ENCODE data around the gene TFAM. TPM values are rescaled to one million over a fixed set of nuclear protein-coding genes. Genes with fewer than 3 reads are reported as not detected.
A peak's percentile ranks its signal among the peaks of the same experiment; 100 is the strongest.

Gene TFAM
- total and polyA plus RNA-seq, 2 experiments from 2014 or later = 21.0 to 46.4 TPM

GRCh38 chr10:58393317-58393716, 8.1 kb downstream of the TFAM start:
- Histone ChIP-seq H3K27me3 (no peaks in the 10 kb centered on the region), H3K4me3 (no peak overlapping the region), H3K36me3 (peaks cover 70% of the 10 kb centered on the region), H3K4me1 (ENCODE audit: low read depth) (no peaks in the 10 kb centered on the region), H3K27ac (no peak overlapping the region), H3K9me3 (ENCODE audit: low read depth) (no peaks in the 10 kb centered on the region)
- DNase-seq (ENCODE audit: low read depth in 1 of 2, low spot score in 1 of 2) = peak in 1 of 2 donors; percentile 38
- no peak for TF ChIP-seq CTCF (IDR thresholded peaks at IDR 0.05; ENCODE audit: low read depth, low read length)

DNA sequence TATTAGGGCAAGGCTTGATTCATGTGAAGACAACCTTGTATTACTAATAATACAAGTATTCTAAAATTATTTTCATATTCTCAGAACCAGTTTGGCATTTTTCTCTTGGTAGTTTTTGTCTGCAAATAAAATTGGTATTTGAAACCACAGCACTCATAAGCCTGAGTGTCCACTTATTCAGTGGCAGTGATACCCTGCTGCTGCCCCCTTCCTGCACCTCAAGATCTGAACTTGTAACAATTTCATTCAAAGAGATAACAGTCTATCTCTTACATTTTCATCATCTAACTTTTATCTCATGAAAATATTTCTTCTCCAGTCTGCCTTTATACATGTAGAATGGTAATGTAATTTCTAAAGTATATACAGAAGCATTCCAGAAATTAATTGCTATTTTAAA, 9.3 kb downstream of the TFAM start:
- Histone ChIP-seq H3K4me1 (ENCODE audit: low read depth) (no peaks in the 10 kb centered on the region), H3K36me3 (peaks cover 61% of the 10 kb centered on the region), H3K9me3 (ENCODE audit: low read depth) (no peaks in the 10 kb centered on the region), H3K27ac (no peak overlapping the region), H3K27me3 (no peaks in the 10 kb centered on the region), H3K4me3 (no peak overlapping the region)
- DNase-seq (ENCODE audit: low read depth in 1 of 2, low spot score in 1 of 2) = no peak
- no peak for TF ChIP-seq CTCF (IDR thresholded peaks at IDR 0.05; ENCODE audit: low read depth, low read length)

DNA sequence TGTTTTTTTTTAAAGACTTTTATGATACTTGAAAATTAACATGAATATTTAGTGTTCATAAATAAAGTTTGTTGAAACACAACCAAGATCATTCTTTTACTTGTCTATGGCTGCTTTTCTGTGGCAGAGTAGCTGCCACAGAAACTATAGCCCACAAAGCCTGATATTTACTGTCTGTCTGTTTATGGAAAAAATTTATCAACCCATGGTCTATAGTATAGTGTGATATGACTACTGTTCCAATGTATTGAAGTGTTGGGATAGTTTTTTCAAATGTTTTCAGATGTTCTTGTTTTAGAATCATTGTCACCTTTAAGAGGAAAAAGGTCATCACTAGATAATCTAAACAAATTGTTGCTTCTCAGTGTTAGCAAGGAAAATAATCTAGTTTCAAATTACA, 10.8 kb downstream of the TFAM start:
- Histone ChIP-seq H3K4me1 (ENCODE audit: low read depth) (no peaks in the 10 kb centered on the region), H3K27ac (no peak overlapping the region), H3K9me3 (ENCODE audit: low read depth) (no peaks in the 10 kb centered on the region), H3K4me3 (no peak overlapping the region), H3K27me3 (no peaks in the 10 kb centered on the region), H3K36me3 (peaks cover 45% of the 10 kb centered on the region)
- TF ChIP-seq CTCF (IDR thresholded peaks at IDR 0.05; ENCODE audit: low read depth, low read length) = no peak
- no peak for DNase-seq (ENCODE audit: low read depth in 1 of 2, low spot score in 1 of 2)

DNA sequence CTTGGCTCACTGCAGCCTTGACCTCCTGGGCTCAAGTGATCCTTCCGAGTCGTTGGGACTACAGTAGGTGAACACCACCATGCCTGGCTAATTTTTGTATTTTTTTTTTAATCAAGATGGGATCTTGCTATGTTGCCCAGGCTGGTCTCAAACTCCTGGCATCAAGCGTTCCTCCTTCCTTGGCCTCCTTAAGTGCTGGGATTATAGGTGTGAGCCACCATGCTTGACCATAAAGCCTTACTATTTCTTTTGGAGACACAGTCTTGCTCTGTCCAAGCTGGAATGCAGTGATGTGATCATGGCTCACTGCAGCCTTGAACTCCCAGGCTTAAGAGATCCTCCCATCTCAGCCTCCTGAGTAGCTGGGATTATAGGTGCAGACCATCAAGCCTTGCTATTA, 12.6 kb downstream of the TFAM start:
- H3K4me1 ChIP-seq (ENCODE audit: low read depth) = no peaks in the 10 kb centered on the region
- H3K36me3 ChIP-seq = peaks cover 38% of the 10 kb centered on the region
- no peak overlapping the region for H3K27ac ChIP-seq
- no peaks in the 10 kb centered on the region for H3K9me3 ChIP-seq (ENCODE audit: low read depth)
- no peaks in the 10 kb centered on the region for H3K27me3 ChIP-seq
- no peak overlapping the region for H3K4me3 ChIP-seq
- DNase-seq (ENCODE audit: low read depth in 1 of 2, low spot score in 1 of 2) = no peak
- TF ChIP-seq CTCF (IDR thresholded peaks at IDR 0.05; ENCODE audit: low read depth, low read length) = no peak

DNA sequence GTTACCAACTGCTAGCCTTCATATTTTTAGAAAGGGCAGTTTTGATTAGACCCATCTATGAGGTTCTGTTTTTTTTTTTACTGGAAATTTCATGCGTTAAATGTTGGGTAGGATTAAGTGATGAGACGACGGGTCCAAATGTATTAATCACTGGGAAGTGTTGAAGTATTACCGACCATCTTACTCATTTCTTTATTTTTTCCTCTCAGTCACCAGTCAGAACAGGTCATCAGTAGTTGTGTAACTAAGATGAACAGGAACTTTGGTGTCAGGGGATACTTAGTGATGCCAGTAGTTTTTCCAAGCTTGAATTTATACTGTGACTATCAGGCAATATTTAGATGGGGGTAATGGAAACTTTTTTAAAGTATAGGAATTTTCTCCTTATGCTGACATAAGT, 14.2 kb downstream of the TFAM start:
- Histone ChIP-seq H3K36me3 (peaks cover 28% of the 10 kb centered on the region), H3K27me3 (no peaks in the 10 kb centered on the region), H3K4me1 (ENCODE audit: low read depth) (no peaks in the 10 kb centered on the region), H3K27ac (no peak overlapping the region), H3K9me3 (ENCODE audit: low read depth) (no peaks in the 10 kb centered on the region), H3K4me3 (no peak overlapping the region)
- no peak for TF ChIP-seq CTCF (IDR thresholded peaks at IDR 0.05; ENCODE audit: low read depth, low read length)
- peak in 1 of 2 donors; percentile 22 for DNase-seq (ENCODE audit: low read depth in 1 of 2, low spot score in 1 of 2)

- H3K9me3 ChIP-seq (ENCODE audit: low read depth) = no peaks in the 10 kb centered on the region
- peaks cover 18% of the 10 kb centered on the region for H3K36me3 ChIP-seq
- DNase-seq (ENCODE audit: low read depth in 1 of 2, low spot score in 1 of 2) = no peak
- H3K4me3 ChIP-seq = no peak overlapping the region
- no peak overlapping the region for H3K27ac ChIP-seq
- no peaks in the 10 kb centered on the region for H3K27me3 ChIP-seq
- TF ChIP-seq CTCF (IDR thresholded peaks at IDR 0.05; ENCODE audit: low read depth, low read length) = no peak
- no peaks in the 10 kb centered on the region for H3K4me1 ChIP-seq (ENCODE audit: low read depth)
Measured at GRCh38 chr10:58400609-58401008, 15.4 kb downstream of the TFAM start.
